HepG2 (cell line): ENCODE data around the gene SLC1A2. TPM values are rescaled to one million over a fixed set of nuclear protein-coding genes. Genes with fewer than 3 reads are reported as not detected.

Source experiments
- ATAC-seq: fragments of 200-7000 bp; cut with Tn5 transposase; 3 replicates; pipeline ENCODE4 v1.9.1; 2020; ENCODE audit warnings: mild to moderate bottlenecking, moderate library complexity
- BruUV-seq: library from RNA; stranded (reverse); fragments of 400-500 nt; replicated peaks from 2 replicates; lab custom pipeline; 2021; lab: Mats Ljungman, UMichigan
- CTCF ChIA-PET: fragments of 300-600 bp; formaldehyde crosslinking; extraction: SDS; loops from one replicate; lab custom pipeline; 2021; ENCODE audit warnings: low total read pairs, inconsistent platforms, low intra/inter-chr PET ratio; lab: Yijun Ruan, JAX
- POLR2A ChIA-PET: fragments of 350-600 bp; sonication (Branson Sonifier 250); formaldehyde crosslinking; loops from one replicate; lab custom pipeline; 2020; ENCODE audit warnings: antibody characterized with exemption, inconsistent platforms; lab: Yijun Ruan, JAX
- DNase-seq: peaks from one replicate; pipeline ENCODE4 v3.0.0-alpha.2; 2015; ENCODE audit warnings: low spot score
- FAIRE-seq: peaks from 3 replicates; lab custom pipeline; 2011; peaks lifted over from hg19 to GRCh38; lab: Jason Lieb, UNC
- H2AFZ ChIP-seq: one replicate; pipeline ENCODE4 v1.6.1; 2011; ENCODE audit warnings: low read length, inconsistent platforms
- H3K27ac ChIP-seq: fragments of 300-600 bp; 3 replicates; pipeline ENCODE4 v1.8.0; 2011; ENCODE audit warnings: mixed run types, mild to moderate bottlenecking, mixed read lengths, low read length, inconsistent platforms; ENCODE audit not compliant: insufficient read depth; ENCODE audit errors: extremely low read length
- H3K27me3 ChIP-seq, 2 experiments: fragments of 200-600 bp in 1 of 2; 2 replicates in 1 of 2; 3 replicates in 1 of 2; pipeline versions ENCODE4 v1.6.0 to v1.8.0; 2011; ENCODE audit warnings: low read length in 2 of 2, mild to moderate bottlenecking in 2 of 2, moderate library complexity in 2 of 2, inconsistent platforms in 1 of 2; ENCODE audit not compliant: insufficient read depth in 2 of 2, control insufficient read depth in 1 of 2
- H3K36me3 ChIP-seq, 2 experiments: fragments of 200-600 bp in 1 of 2; replicated peaks in 1 of 2; 2 replicates in 1 of 2; 3 replicates in 1 of 2; pipeline versions ENCODE4 v1.5.1 to v1.8.0; 2011; ENCODE audit warnings: low read length in 2 of 2, inconsistent platforms in 1 of 2; ENCODE audit not compliant: insufficient read depth in 2 of 2, control insufficient read depth in 1 of 2
- H3K4me1 ChIP-seq: 2 replicates; pipeline ENCODE4 v1.5.1; 2012; ENCODE audit warnings: low read length, inconsistent platforms; ENCODE audit not compliant: insufficient read depth
- H3K4me2 ChIP-seq: 2 replicates; pipeline ENCODE4 v1.6.0; 2011; ENCODE audit warnings: low read depth, low read length, inconsistent platforms
- H3K4me3 ChIP-seq, 3 experiments: fragments of 200-600 bp in 1 of 3; sonication (generic), shearing (Covaris generic) in 1 of 3; replicated peaks in 1 of 3; 2 replicates each; pipeline ENCODE4 v1.5.1; 2011 to 2016; ENCODE audit warnings: low read length in 3 of 3, inconsistent platforms in 2 of 3, low read depth in 2 of 3, mild to moderate bottlenecking in 2 of 3, control low read depth in 1 of 3, mixed read lengths in 1 of 3; ENCODE audit not compliant: insufficient read depth in 1 of 3
- H3K79me2 ChIP-seq: one replicate; pipeline ENCODE4 v1.6.1; 2011; ENCODE audit warnings: low read length, inconsistent platforms; ENCODE audit not compliant: insufficient read depth
- H3K9ac ChIP-seq: 2 replicates; pipeline ENCODE4 v1.6.0; 2011; ENCODE audit warnings: mild to moderate bottlenecking, low read depth, low read length, inconsistent platforms; ENCODE audit not compliant: insufficient read depth
- H3K9me3 ChIP-seq: 2 replicates; pipeline ENCODE4 v1.5.1; 2012; ENCODE audit warnings: mild to moderate bottlenecking, low read length
- H4K20me1 ChIP-seq: 2 replicates; pipeline ENCODE4 v1.6.0; 2011; ENCODE audit warnings: inconsistent platforms, mild to moderate bottlenecking, low read length, moderate library complexity; ENCODE audit not compliant: insufficient read depth
- FOXO4 ChIP-seq: sonication (generic); formaldehyde crosslinking; conservative IDR thresholded peaks from 2 replicates; pipeline ENCODE4 v1.8.1; 2023; ENCODE audit warnings: missing genetic modification reagents
- HOXA3 ChIP-seq: sonication (generic); formaldehyde crosslinking; IDR thresholded peaks from 2 replicates; pipeline ENCODE4 v1.5.0; 2020; ENCODE audit warnings: missing genetic modification reagents
- LRRFIP1 ChIP-seq: sonication (generic); formaldehyde crosslinking; conservative IDR thresholded peaks from 2 replicates; pipeline ENCODE4 v1.4.0; 2020; ENCODE audit warnings: missing genetic modification reagents
- PBX3 ChIP-seq: sonication (generic); formaldehyde crosslinking; IDR thresholded peaks from 2 replicates; pipeline ENCODE4 v1.8.1; 2023; ENCODE audit warnings: missing genetic modification reagents, inconsistent platforms, borderline replicate concordance
- SMARCC2 ChIP-seq: fragments of 450-650 bp; IDR thresholded peaks from 2 replicates; pipeline ENCODE4 v1.6.1; 2017; ENCODE audit warnings: antibody characterized with exemption, mild to moderate bottlenecking
- U2AF2 ChIP-seq: fragments of 200-400 bp; formaldehyde crosslinking; IDR thresholded peaks from 2 replicates; pipeline ENCODE4 v1.6.1; 2017; ENCODE audit warnings: low read depth, mild to moderate bottlenecking, low read length
- ZNF160 ChIP-seq: sonication (generic); formaldehyde crosslinking; IDR thresholded peaks from 2 replicates; pipeline ENCODE4 v1.8.0; 2022; ENCODE audit warnings: mild to moderate bottlenecking, inconsistent platforms, missing genetic modification reagents
- ZNF251 ChIP-seq: sonication (generic); formaldehyde crosslinking; IDR thresholded peaks from 2 replicates; pipeline ENCODE4 v1.9.0; 2021; ENCODE audit warnings: mild to moderate bottlenecking, missing genetic modification reagents
- ZNF326 ChIP-seq: sonication (generic); formaldehyde crosslinking; IDR thresholded peaks from 2 replicates; pipeline ENCODE4 v1.4.0; 2020; ENCODE audit warnings: missing genetic modification reagents, borderline replicate concordance
- ZNF512 ChIP-seq: sonication (generic); formaldehyde crosslinking; IDR thresholded peaks from 2 replicates; pipeline ENCODE4 v1.4.0; 2020; ENCODE audit warnings: mild to moderate bottlenecking, missing genetic modification reagents
- ZNF83 ChIP-seq: sonication (generic); formaldehyde crosslinking; IDR thresholded peaks from 2 replicates; pipeline ENCODE4 v1.4.0; 2020; ENCODE audit warnings: missing genetic modification reagents, mild to moderate bottlenecking, borderline replicate concordance
- ZSCAN12 ChIP-seq: sonication (generic); formaldehyde crosslinking; IDR thresholded peaks from 2 replicates; pipeline ENCODE4 v1.9.0; 2021; ENCODE audit warnings: mild to moderate bottlenecking, missing genetic modification reagents
- ZSCAN5A ChIP-seq: sonication (generic); formaldehyde crosslinking; IDR thresholded peaks from 2 replicates; pipeline ENCODE4 v1.8.0; 2022; ENCODE audit warnings: mild to moderate bottlenecking, missing genetic modification reagents, borderline replicate concordance
- WGBS: methylation state at CpG from one replicate; pipeline ENCODE4 v1.1.6; 2017; ENCODE audit warnings: low lambda C conversion rate; 5-methylcytosine and 5-hydroxymethylcytosine counted together
- in situ Hi-C: cut with HindIII; loops from 2 replicates; pipeline ENCODE4 v1.10.0; 2017; ENCODE audit warnings: low pct_unique_long_range_greater_than_20kb; ENCODE audit not compliant: extremely low pct_ligation_motif_present
- intact Hi-C: fragments of 100-400 bp; cut with micrococcal nuclease; formaldehyde crosslinking; loops from one replicate; pipeline ENCODE4 v1.10.0; 2022; ENCODE audit not compliant: unreplicated experiment
- polyA plus RNA-seq, 8 experiments: library from polyadenylated mRNA; depleted of rRNA in 3 of 8; stranded (reverse) in 7 of 8; unstranded in 1 of 8; fragments of >200 nt; fragmentation: Illumina TruSeq in 4 of 8; extraction: Trizol in 4 of 8; gene quantifications; 2 replicates each; pipeline versions ENCODE4 v1.2.1 to v1.2.3, GENCODE V29; 2011 to 2016; ENCODE audit warnings: low read depth in 4 of 8, missing spikeins in 1 of 8, mixed read lengths in 1 of 8; ENCODE audit not compliant: insufficient read depth in 1 of 8
- total RNA-seq, 5 experiments: library from RNA; depleted of rRNA; stranded (reverse); fragments of >200 nt; fragmentation: Illumina TruSeq; extraction: Trizol; gene quantifications; 2 replicates each; pipeline ENCODE4 v1.2.3, GENCODE V29; 2016; ENCODE audit warnings: low read depth in 1 of 5

Gene SLC1A2
- total and polyA plus RNA-seq, 2 of the 13 experiments (the other 11 are each of a cell fraction or from before 2014, with no cell fraction given), result 23.2 to 43.2 TPM

GRCh38 chr11:35223371-35223796 lies 196.0 kb downstream of the SLC1A2 start (continued):
- TF ChIP-seq FOXO4 (CRISPR knock-in tag), result no peak
- no peak for TF ChIP-seq ZSCAN12 (CRISPR knock-in tag)
- no peak for TF ChIP-seq SMARCC2
- no peak for TF ChIP-seq U2AF2
- no peak for TF ChIP-seq ZNF326 (CRISPR knock-in tag)

GRCh38 chr11:35218956-35219355 lies 200.4 kb downstream of the SLC1A2 start:
- Histone ChIP-seq H3K27ac (no peak overlapping the region), H3K27me3 (peaks cover 0 to 8% of the 10 kb centered on the region in 2 experiments; a peak in 2 of 5 replicates), H4K20me1 (no peaks in the 10 kb centered on the region), H3K9ac (no peak overlapping the region), H3K79me2 (no peaks in the 10 kb centered on the region), H3K4me1 (peaks cover 12% of the 10 kb centered on the region), H3K4me2 (no peak overlapping the region), H3K36me3 (no peaks in the 10 kb centered on the region), H3K4me3 (no peak overlapping the region), H2AFZ (no peak overlapping the region), H3K9me3 (no peaks in the 10 kb centered on the region)
- DNase-seq (no peak), FAIRE-seq (no peak), ATAC-seq (no peak)
- in situ Hi-C loops, result no loop called here
- ChIA-PET POLR2A (no interaction called here), CTCF (no interaction called here)
- 80% methylated on average over 1 of the region's 1 CpG for WGBS
- no TSS peak for BruUV-seq
- TF ChIP-seq LRRFIP1 (no peak), ZNF251 (CRISPR knock-in tag) (no peak), HOXA3 (CRISPR knock-in tag) (no peak), ZSCAN5A (no peak), ZNF160 (CRISPR knock-in tag) (no peak), ZNF512 (no peak), ZNF83 (CRISPR knock-in tag) (no peak), PBX3 (no peak)
- intact Hi-C loops, result no loop called here
